NCI-H146 (cell line): ENCODE results near the gene ARL3.
"Not testable (repeated sequence)": the region's sequence is repeated elsewhere in the genome, so short reads cannot be mapped to it uniquely, and the experiment has no call there.

ENCODE experiments used
- DNase-seq: peaks from one replicate; lab custom pipeline; 2025; lab: John Stamatoyannopoulos, UW

ARL3 gene

GRCh38 chr10:102673236-102673818, 40.9 kb downstream of the ARL3 start:
- no peak for DNase-seq

GRCh38 chr10:102670871-102671434, 43.2 kb downstream of the ARL3 start:
- no peak for DNase-seq

GRCh38 chr10:102670065-102670670, 44.0 kb downstream of the ARL3 start:
- DNase-seq: no peak

GRCh38 chr10:102669206-102670064, 44.8 kb downstream of the ARL3 start:
- DNase-seq: no peak

- no peak for DNase-seq
Measured at GRCh38 chr10:102668326-102669107, 45.7 kb downstream of the ARL3 start.

- DNase-seq: not testable (repeated sequence)
Measured at GRCh38 chr10:102667411-102667810, 46.8 kb downstream of the ARL3 start.

GRCh38 chr10:102665904-102666509, 48.2 kb downstream of the ARL3 start:
- DNase-seq: no peak

- DNase-seq: no peak
Measured at GRCh38 chr10:102661658-102662028, 52.6 kb downstream of the ARL3 start.

- peak; percentile 66 for DNase-seq
Measured at GRCh38 chr10:102660888-102661657, 53.1 kb downstream of the ARL3 start.

GRCh38 chr10:102658802-102659201, 55.4 kb downstream of the ARL3 start:
- no peak for DNase-seq

GRCh38 chr10:102657984-102658724, 56.0 kb downstream of the ARL3 start:
- DNase-seq: no peak

GRCh38 chr10:102657451-102657850, 56.7 kb downstream of the ARL3 start:
- no peak for DNase-seq

- DNase-seq: no peak
Measured at GRCh38 chr10:102656791-102657371, 57.3 kb downstream of the ARL3 start.

GRCh38 chr10:102656026-102656425, 58.2 kb downstream of the ARL3 start:
- DNase-seq: no peak

GRCh38 chr10:102654969-102655368, 59.2 kb downstream of the ARL3 start:
- no peak for DNase-seq

GRCh38 chr10:102654566-102654965, 59.6 kb downstream of the ARL3 start:
- DNase-seq: no peak

GRCh38 chr10:102653060-102653459, 61.1 kb downstream of the ARL3 start:
- no peak for DNase-seq

- DNase-seq: no peak
Measured at GRCh38 chr10:102652170-102652916, 61.9 kb downstream of the ARL3 start.
